Stimulated activated CD4-positive, alpha-beta T cell treated with anti-CD3 and anti-CD28 coated beads, Interleukin-2, amount 100 ng/mL, for 48 hours (primary cell): Measurements from ENCODE around the gene CIPC.

Source experiments
- DNase-seq, 2 donors: peaks; one replicate each; pipeline ENCODE4 v3.0.0-alpha.2; 2020

CIPC gene

GRCh38 chr14:77097700-77098528 is at the start of gene CIPC:
TSS of gene CIPC (plus strand) at chr14:77098258. CDS start at chr14:77105709, 7,451 bp downstream.
- peak; percentile 97 for DNase-seq

GRCh38 chr14:77051116-77051515 is 46.9 kb upstream of the CIPC start:
- no peak for DNase-seq

GRCh38 chr14:77052281-77053044 is 45.6 kb upstream of the CIPC start:
- DNase-seq = no peak

- peak; percentile 62 to 77 for DNase-seq
Observed at GRCh38 chr14:77053046-77053841, 44.8 kb upstream of the CIPC start.

GRCh38 chr14:77055306-77055705 is 42.8 kb upstream of the CIPC start:
- no peak for DNase-seq

- no peak for DNase-seq
Observed at GRCh38 chr14:77055981-77056380, 42.1 kb upstream of the CIPC start.

GRCh38 chr14:77058117-77058516 is 39.9 kb upstream of the CIPC start:
- DNase-seq = no peak

- no peak for DNase-seq
Observed at GRCh38 chr14:77058785-77059184, 39.3 kb upstream of the CIPC start.

GRCh38 chr14:77059276-77059915 is 38.7 kb upstream of the CIPC start:
- DNase-seq = no peak

- DNase-seq = no peak
Observed at GRCh38 chr14:77061630-77062257, 36.3 kb upstream of the CIPC start.

- DNase-seq = no peak
Observed at GRCh38 chr14:77062261-77062660, 35.8 kb upstream of the CIPC start.

- DNase-seq = no peak
Observed at GRCh38 chr14:77063571-77064171, 34.4 kb upstream of the CIPC start.

GRCh38 chr14:77064521-77065178 is 33.4 kb upstream of the CIPC start:
- DNase-seq = no peak

- no peak for DNase-seq
Observed at GRCh38 chr14:77065851-77066577, 32.0 kb upstream of the CIPC start.

GRCh38 chr14:77066578-77067172 is 31.4 kb upstream of the CIPC start:
- DNase-seq = no peak

GRCh38 chr14:77067632-77068516 is 30.2 kb upstream of the CIPC start:
- DNase-seq = peak; percentile 54 to 58

GRCh38 chr14:77068517-77069200 is 29.4 kb upstream of the CIPC start:
- DNase-seq = no peak

GRCh38 chr14:77069551-77069950 is 28.5 kb upstream of the CIPC start:
- DNase-seq = no peak
